CD4-positive, alpha-beta T cell treated with Interleukin-10 for 1 hour (primary cell): ENCODE measurements around the gene FLT3LG.
A peak's percentile ranks its signal among the peaks of the same experiment; 100 is the strongest.

Source experiments
- DNase-seq: peaks from one replicate; pipeline ENCODE4 v3.0.0-alpha.2; 2020

The FLT3LG gene

GRCh38 chr19:49489601-49490167 lies 15.7 kb downstream of the FLT3LG start:
- peak; percentile 60 for DNase-seq

GRCh38 chr19:49490287-49491029 lies 16.4 kb downstream of the FLT3LG start:
- DNase-seq = peak; percentile 32

DNA sequence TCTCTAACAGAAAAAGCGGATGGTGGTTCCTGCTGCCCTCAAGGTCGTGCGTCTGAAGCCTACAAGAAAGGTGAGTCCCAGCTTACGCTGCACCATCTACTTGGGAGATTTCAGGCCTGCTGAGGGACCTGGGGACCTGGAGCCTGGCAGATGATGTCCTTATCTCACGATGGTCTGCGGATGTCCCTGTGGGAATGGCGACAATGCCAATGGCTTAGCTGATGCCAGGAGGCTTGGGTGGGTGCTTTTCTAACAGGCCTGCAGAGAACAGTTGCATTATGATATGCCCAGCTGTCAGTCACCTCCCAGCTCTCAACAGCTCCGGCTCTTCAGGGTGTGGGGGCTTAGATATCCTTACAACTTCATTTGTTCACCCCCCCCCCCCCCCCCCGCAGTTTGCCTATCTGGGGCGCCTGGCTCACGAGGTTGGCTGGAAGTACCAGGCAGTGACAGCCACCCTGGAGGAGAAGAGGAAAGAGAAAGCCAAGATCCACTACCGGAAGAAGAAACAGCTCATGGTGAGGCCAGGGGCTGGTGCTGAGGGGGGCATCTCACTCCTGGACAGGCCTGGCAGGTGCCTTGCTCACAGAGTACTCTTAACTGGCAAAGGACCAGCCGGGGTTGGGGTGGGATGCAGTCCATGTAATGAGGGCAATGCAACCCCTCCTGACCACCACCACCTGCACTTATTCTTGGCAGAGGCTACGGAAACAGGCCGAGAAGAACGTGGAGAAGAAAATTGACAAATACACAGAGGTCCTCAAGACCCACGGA lies 17.2 kb downstream of the FLT3LG start:
- DNase-seq = no peak

DNA sequence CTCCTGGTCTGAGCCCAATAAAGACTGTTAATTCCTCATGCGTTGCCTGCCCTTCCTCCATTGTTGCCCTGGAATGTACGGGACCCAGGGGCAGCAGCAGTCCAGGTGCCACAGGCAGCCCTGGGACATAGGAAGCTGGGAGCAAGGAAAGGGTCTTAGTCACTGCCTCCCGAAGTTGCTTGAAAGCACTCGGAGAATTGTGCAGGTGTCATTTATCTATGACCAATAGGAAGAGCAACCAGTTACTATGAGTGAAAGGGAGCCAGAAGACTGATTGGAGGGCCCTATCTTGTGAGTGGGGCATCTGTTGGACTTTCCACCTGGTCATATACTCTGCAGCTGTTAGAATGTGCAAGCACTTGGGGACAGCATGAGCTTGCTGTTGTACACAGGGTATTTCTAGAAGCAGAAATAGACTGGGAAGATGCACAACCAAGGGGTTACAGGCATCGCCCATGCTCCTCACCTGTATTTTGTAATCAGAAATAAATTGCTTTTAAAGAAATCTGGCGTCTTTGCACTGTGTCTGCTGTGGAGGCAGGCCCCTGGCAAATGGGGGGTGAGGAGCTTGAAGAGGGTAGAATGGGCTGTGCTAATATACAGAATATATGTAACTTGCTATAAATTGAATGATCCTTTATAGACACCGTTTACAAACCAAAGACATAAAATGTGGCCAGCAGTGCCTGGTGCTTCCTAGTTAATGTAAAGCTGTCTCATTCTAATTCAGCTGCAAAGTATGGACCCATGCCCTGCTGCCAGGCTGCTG lies 18.0 kb downstream of the FLT3LG start:
- DNase-seq = no peak

- peak; percentile 31 for DNase-seq
Measured at GRCh38 chr19:49492573-49493405, 18.8 kb downstream of the FLT3LG start.

DNA sequence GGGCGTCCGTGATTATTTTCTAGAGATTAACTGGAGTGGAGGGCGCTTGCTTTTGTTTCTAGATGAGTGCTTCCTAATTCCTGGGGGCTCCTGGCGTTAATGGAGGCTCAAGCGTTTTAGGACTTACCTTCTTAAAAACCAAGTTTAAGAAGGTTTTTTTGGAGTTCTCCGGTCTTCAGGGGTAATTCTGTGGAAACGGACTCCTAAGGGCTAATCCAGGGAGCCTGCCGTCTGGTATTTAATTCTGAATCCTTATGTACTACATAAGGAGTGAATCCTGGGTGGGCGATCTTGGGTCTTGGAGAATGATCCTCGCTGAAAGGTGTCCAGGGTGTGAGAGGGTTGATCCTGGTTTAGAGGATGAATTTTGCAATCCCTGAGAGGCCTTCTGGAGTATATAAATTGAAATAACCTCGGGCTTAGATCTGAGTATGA lies 22.6 kb downstream of the FLT3LG start:
- no peak for DNase-seq

DNA sequence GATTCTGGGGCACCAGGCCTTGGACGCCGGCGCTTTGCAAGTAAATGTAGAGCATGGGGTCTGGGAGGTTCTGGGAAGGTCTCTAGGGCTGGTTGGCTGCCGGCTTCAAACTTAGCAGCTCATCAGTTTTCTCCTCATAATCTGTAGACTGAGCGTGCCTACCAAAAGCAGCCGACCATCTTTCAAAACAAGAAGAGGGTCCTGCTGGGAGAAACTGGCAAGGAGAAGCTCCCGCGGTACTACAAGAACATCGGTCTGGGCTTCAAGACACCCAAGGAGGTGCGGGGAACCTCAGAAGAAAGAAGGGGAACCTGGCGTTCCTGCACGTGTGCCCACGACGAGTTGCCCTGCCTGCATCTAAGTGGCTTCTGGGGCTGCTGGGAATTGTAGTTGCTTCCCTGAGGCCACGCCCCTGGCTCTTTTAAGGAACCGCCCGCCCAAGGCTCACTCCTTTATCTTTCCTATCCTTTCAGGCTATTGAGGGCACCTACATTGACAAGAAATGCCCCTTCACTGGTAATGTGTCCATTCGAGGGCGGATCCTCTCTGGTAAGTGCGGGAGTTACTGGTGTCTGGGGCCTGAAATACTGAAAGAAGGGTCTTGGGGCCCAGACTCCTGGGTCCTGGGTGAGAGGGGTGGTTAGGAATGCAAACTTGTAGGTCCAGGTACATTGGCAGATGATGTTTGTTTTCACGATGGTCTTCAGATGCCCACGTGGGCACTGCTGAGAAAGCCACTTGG lies 23.2 kb downstream of the FLT3LG start:
- peak; percentile 87 for DNase-seq

DNA sequence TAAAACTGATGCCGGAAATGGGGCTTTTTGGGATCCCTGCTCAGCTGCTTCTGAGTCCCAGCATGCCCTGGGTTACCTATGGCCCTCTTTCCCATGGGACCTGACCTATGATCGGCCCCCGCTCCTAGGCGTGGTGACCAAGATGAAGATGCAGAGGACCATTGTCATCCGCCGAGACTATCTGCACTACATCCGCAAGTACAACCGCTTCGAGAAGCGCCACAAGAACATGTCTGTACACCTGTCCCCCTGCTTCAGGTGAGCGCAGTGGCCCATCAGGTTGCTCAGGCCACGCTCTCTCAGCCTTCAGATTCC lies 23.7 kb downstream of the FLT3LG start:
- DNase-seq = no peak

GRCh38 chr19:49498475-49498874 lies 24.5 kb downstream of the FLT3LG start:
- peak; percentile 44 for DNase-seq

GRCh38 chr19:49499030-49499670 lies 25.1 kb downstream of the FLT3LG start:
- DNase-seq = peak; percentile 63

DNA sequence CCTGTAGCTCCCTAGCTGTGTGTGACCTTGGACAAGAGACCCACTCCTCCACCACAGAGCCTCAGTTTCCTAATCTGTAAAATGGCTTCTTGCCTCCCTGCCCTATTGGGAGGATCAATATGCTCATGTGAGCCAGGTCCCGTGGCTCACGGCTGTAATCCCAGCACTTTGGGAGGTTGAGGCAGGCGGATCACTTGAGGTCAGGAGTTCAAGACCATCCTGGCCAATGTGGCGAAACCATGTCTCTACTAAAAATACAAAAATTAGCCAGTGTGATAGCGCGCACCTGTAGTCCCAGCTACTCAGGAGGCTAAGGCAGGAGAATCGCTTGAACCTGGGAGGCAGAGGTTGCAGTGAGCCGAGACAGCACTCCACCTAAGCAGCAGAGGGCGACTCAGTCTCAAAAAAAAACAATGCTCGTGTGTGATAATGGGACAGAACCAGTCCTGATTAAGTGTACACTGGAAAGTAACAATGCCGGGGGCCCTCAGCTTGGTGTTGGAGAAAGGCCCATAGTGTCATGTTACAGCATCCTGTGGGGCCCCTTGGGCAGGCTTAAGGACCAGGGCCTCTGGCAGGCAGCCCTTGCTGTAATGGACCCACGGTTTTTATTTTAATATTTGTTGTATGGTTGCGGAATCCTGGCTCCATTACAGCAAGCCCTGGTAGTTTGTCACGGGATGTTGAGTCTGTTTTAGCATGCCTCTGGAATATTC lies 29.0 kb downstream of the FLT3LG start:
- peak; percentile 77 for DNase-seq

DNA sequence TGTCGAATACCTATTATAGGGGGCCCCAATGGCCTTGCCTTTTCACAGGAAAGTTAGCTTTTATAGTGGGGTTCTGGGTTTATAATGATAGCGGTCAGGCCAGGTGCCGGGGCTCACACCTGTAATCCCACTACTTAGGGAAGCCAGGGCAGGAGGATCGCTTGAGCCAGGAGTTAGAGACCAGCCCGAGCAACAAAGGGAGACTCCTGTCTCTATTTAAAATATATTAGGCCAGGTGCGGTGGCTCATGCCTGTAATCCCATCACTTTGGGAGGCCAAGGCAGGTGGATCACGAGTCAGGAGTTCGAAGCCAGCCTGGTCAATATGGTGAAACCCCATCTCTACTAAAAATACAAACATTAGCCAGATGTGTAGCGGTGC lies 29.6 kb downstream of the FLT3LG start:
- no peak for DNase-seq

DNA sequence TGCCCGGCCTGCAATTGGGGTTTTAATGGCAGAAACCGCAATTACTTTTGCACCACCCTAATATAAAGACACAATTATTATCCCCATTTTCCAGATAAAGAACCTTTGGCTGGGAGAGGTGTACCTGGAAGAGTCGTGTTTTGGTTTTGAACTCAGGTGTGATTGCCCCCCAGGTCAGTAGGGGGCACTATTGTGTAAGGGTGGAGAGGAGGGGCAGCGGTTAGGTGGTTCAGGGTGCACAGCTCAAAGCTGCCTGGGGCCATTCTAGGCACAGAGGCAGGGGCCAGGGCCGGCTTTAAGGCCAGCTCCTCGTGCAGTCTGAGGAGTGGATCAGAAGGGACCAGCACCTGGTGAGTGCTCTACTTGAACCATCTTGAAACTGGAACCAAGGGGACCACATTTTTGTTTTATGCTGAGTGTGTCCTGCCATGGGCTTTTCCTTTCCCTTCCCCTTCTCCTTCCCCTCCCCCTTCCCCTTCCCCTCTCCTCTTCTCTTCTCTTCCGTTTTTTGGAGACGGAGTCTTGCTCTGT lies 32.6 kb downstream of the FLT3LG start:
- DNase-seq = peak; percentile 87

GRCh38 chr19:49507803-49508494 lies 33.9 kb downstream of the FLT3LG start:
- no peak for DNase-seq

GRCh38 chr19:49512970-49513745 lies 39.1 kb downstream of the FLT3LG start:
- DNase-seq = peak; percentile 32

DNA sequence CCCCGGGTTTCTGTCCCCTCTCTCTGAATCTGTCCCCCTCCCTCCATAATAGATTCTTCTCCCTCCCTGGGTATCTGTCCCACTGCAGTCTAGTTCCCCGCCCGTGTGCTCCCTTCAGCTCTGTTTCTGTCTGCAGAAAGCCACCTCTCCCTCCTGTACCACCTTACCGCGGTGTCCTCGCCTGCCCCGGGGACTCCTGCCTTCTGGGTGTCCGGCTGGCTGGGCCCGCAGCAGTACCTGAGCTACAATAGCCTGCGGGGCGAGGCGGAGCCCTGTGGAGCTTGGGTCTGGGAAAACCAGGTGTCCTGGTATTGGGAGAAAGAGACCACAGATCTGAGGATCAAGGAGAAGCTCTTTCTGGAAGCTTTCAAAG lies 39.7 kb downstream of the FLT3LG start:
- DNase-seq = no peak

DNA sequence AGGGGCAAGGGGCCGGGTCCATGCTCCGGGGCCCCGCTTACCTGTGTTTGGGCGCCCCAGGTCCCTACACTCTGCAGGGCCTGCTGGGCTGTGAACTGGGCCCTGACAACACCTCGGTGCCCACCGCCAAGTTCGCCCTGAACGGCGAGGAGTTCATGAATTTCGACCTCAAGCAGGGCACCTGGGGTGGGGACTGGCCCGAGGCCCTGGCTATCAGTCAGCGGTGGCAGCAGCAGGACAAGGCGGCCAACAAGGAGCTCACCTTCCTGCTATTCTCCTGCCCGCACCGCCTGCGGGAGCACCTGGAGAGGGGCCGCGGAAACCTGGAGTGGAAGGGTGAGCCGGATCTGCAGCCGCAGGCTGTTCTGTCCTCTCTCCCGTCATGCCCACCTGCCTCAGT lies 40.1 kb downstream of the FLT3LG start:
- no peak for DNase-seq

- DNase-seq = no peak
Measured at GRCh38 chr19:49515767-49516166, 41.8 kb downstream of the FLT3LG start.

DNA sequence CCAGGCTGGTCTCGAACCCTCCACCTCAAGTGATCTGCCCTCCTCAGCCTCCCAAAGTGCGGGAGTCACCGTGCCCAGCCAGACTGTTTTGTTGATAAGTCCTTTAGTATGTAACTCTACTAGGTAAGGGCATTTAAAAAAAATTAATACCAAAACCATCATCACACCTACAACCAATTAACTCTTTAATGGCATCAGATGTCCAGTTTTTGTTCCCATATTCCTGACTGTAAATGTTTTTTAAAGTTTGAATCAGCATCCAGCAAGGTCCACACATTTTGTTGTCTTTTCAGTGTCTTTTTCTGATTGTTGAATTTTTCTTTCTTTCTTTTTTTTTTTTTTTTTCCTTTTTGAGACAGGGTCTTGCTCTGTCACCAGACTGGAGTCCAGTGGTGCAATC lies 44.0 kb downstream of the FLT3LG start:
- no peak for DNase-seq
